HG03060 (cell line): ENCODE results near the gene IGSF9B.

Experiments used
- ATAC-seq: cut with Tn5 transposase; IDR thresholded peaks from one replicate; pipeline ENCODE4 v1.9.1; 2021; ENCODE audit warnings: low read depth, moderate number of reproducible peaks; ENCODE audit not compliant: unreplicated experiment

Gene IGSF9B

DNA sequence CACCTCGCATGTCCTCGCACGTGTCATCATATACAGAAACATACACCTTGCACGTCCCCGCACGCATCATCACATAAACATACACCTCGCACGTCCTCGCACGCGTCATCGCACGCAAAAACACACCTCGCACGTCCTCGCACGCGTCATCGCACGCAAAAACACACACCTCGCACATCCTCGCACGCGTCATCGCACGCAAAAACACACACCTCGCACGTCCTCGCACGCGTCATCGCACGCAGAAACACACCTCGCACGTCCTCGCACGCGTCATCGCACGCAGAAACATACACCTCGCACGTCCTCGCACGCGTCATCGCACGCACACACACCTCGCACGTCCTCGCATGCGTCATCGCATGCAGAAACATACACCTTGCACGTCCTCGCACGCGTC is 16.7 kb downstream of the IGSF9B start:
- no peak for ATAC-seq

DNA sequence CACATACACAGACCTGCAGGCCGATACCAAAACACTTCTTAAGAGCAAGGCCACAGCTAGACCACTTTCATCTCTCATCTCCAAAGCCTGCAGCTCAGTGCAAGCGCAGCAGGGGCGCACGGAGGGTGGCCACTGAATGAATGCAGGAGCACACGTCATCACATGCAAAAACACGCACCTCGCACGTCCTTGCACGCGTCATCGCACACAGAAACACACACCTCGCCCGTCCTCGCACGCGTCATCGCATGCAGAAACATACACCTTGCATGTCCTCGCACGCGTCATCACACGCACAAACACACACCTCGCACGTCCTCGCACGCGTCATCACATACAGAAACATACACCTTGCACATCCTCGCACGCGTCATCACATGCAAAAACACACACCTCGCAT is 17.2 kb downstream of the IGSF9B start:
- no peak for ATAC-seq

DNA sequence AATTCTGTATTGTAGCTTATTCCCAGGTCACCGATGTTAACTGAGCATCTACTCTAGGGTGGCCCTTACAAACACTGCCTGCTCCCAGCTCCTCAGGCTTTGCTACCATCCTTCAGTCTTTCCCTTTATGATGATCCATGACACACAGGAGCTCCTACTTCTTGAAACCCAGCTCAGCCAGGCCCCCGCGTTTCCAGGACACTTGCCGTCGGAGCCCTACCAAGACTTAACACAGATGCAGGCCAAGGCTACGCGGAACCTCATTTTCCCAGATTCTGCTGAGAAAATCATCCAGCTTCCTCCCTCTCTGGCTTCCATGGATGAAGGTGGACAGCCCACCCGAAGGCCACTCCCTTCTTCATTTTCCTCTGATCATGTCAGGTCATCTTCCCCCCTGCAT is 18.6 kb downstream of the IGSF9B start:
- no peak for ATAC-seq

DNA sequence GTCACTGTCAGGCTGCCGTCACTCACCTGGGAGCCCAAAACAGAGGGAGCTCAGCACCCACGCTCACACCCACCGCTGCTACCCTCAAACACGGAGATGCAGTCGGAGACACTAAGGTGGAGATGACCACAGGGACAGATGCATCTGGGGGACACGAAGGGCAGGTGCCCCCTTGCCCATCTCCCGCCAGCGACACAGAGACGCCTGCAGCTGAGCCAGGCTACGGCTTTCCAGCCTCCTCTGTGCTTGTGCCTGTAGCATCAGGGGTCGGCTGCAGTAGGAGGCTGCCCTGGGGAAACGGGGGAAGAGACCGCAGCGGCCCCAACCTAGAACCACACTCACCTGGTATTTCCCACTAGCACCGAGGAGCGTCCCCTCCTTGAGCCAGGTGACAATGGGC is 19.3 kb downstream of the IGSF9B start:
- ATAC-seq: no peak

DNA sequence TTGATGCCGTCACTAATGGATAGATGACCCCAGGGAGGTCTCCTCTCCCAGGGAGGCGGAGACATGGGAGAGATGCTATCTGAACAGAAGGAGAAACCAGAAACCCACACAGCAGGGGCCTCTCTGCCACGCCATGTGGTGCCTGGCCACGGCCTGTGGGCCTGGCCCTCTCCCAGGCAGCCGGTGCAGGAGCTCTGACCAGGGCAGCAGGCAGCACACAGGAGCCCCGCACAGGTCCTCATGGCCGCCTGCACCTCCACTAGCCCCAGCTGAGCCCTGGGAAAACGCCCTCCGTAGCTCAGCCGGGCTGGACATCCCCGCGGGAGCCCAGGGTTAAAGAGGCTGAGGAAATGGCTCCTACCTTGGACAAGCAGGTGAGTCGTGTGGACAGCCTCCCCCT is 19.8 kb downstream of the IGSF9B start:
- ATAC-seq: no peak

DNA sequence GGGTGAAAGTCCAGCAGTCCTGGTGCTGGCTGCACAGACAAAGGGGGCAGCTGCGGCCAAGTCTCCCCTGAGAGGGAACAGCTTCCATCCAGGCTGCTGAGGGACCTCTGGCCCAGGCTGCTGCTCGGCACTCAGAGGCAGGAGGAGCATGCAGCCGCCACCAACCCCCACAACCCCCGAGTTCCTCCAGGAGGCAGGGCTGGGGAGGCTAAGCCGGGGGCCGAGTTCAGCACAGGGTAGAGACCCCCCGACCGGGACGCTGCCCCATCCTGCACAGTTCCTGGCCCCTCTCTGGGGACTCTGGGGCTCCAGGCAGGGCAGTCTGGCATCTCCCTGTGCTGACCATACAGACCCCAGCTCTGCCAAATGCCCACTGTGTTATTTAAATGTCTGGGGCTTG is 20.2 kb downstream of the IGSF9B start:
- ATAC-seq: no peak

DNA sequence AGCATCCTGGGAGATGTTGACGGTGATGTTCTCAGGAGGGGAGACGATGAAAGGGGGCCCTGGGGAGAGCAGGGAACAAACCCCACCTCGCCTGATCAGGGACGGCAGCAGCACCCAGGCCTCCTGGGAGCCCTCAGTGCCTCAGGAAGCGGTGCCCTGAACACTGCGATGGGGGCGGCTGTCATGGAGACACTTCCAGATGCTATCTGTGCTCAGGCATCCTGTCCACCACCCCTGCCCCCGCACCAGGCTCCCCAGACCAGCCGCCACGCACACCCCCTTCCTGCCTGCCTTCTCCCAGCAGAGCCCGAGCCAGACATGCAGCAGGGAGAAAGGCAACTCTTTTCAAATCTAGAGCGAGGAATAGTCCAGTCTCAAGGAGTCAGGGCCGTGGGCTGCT is 20.6 kb downstream of the IGSF9B start:
- no peak for ATAC-seq

DNA sequence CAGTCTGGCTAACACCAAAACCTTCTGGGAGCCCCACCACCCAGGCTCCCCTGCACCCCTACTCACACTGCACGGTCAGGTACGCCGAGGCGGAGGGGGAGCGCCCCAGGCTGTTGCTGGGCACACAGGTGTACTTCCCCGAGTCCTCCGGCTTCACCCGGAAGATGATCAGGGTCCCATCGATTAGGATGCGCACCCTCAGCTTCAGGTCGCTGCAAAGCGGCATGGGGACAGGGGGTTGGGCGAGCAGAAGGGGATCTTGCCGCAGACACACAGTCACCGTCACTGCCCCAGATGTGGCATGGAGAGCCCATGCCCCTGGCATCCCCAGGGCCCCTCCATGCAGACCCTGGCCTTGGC is 21.2 kb downstream of the IGSF9B start:
- ATAC-seq: no peak

DNA sequence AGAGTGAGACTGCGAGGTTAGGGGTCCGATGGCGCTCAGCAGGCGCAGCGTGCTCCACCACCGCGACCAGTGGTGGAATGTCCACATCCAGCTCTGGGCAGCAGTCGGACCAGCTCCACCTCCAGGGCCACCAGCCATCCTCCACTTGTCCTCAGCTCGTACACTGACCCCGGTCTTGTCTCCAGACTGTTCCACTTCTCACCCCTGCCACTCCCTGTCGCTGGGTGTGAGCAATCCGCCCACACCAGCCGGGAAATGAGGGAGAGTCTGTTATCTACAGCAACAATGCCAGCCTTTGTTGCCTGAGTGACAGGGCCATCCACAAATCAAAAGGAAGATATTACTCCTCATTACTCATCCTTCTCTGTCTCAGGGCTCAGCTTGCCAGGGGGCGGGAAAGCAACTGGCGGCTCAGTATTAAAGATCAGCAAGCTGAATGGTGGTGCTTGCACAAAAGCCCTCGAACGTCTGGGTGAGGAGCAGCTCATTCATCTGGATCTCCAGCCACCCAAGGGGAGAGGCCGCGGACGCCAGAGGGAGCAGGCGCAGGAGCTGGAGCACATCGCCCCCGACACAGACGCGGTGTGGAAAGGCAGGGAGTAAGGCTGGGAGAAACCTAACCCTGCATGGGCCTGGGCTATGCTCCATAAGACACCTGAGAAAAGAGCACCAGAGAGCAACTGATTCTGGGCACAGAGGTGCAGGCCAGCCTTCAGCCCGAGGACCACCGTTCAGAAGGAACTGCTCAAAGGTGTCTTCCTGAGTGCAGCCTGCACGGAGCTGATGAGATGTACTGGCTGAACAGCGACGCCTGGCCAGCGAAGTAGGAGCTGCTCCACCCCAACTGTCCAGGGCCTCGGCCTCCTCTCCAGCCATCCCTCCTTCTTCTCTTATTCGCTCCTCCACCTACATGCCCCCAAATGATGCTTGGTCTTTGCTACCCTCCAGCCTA is 21.9 kb downstream of the IGSF9B start:
- no peak for ATAC-seq

DNA sequence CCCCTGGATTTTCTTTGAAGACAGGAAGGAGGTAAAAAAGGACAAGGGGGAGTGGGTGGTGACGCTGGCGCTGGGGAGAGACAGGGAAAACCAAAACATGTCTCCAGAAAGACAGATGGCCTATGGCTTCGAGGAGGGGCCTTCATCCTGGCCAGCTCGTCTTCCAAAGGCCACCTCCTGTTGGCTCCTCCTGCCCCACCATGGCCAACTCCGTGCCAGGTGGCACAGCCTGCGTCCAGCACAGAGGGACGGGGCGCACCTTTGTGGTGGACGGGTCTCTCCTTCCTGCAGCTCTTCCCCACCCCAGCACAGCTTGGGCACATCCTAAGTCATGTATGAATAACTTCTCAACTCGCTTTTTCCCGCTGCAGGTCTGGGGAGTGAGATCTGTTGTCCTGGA is 22.7 kb downstream of the IGSF9B start:
- no peak for ATAC-seq

DNA sequence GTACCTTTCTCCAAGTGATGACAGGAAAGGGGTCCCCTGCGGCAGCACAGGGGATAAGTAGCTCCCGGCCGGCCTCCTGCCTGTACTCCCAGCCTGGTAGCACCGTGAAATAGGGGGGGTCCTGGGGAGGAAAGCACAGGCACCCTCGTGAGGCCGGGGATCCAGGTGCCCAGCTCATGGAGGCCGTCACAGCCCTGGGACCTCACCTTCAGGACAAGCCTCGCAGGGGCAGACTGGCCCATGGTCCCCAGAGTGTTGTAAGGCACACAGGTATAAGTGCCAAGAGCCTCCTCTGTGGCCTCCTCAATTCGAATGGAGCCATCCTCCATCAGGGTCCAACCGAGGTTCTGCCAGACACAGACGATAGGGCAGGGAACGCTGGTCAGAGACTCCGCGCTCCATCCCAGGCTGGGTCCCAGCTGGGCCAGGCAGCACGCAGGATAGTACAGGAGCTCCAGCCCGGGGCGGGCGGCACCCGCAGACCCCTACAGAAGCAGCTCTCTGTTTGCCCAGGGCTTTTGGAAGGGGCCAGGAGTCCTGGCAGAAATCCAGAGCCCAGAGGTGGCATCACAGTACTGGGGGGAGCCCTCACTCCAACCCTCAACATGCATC is 25.2 kb downstream of the IGSF9B start:
- ATAC-seq: no peak

DNA sequence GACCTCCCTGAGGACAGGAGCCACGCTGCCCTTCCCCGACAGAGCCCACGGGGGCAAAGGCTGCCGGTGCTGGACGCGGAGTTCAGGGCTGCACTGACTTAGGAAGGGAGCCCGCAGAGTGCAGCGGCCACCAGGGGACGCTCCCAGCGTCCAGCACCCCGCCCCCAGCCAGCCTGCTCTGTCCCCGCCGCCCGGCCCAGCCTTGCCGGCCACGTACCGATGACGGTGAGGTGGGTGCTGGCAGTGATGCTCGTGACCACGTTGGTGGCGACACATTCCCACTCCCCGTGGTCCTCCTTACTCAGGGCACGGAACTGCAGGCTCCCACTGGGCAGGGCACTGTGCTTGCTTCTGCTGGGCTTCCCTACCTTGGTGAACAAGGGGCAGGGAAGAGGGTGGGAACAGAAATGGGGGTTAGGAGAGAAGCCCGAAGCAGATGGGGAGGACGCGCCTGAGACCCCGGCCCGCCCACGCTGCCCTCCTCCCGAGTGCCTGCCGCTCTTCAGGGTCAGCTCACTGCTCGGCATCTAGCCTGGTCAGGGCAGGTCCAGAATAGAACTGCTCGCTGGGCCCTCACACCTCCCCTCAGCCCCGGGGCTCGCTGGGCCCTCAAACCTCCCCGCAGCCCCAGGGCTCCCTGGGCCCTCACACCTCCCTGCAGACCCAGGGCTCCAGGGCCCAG is 25.9 kb downstream of the IGSF9B start:
- no peak for ATAC-seq

DNA sequence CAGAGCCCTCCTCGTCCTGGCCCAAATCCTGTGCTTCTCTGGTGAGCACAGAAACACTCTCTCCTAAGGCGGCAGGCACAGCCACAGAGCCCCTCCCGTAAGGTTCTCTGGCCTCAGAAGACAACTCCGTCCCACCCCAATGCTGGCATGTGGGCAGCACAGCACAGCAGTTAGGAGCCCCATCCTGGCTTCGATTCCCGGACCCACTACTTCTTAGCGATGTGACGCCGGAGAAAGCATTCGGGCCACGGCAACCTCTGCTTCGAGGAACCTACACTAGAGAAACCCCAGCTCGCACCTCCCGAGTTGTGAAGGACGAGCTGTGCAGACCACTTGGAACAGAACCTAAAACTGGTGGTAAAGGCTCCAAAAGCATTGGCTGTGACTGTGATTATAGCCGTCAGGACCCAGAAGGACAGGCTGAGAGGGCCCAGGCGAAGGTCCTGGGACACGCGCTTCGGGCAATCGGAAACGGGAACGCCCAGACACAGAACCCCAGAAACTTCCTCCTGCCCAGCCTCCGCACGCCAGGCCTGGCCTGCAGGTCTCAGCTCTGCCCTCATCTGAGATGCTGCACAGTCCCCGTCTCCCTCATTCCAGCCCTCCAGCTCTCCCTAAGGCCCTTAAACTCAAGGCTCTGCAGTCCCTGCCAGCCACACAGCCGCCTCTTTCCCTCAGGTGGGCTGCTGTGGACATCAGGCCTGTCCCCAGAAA is 26.6 kb downstream of the IGSF9B start:
- no peak for ATAC-seq

DNA sequence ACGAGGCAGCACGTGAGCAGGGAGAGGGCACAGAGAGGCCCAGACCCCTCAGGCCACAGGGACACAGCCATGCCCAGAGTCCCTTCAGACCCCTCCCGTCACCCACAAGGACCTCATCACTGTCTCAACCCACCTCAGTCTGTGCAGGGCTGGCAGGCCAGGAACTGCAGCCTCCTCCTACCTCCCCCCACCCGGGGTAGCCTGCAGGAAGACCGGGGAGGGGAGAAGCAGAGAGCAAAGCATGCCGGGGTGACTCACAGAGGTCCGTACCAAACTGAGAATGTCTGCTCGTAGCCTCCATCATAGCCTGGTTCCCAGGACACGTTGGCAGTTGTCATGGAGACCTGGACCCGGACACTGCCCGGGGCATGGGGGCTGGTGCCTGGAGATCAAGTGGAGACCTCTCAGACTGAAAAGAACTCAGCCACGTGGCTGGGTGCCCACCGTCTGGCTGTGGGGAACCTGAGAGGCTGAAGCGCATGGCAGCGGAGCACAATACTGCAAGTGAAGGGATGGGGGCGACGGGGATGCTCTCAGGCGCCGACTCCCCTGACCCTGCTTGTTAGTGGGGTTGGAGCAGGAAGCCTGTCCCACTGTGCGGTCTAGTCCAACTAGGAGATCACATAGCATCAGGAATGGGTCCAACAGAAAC is 27.2 kb downstream of the IGSF9B start:
- no peak for ATAC-seq

DNA sequence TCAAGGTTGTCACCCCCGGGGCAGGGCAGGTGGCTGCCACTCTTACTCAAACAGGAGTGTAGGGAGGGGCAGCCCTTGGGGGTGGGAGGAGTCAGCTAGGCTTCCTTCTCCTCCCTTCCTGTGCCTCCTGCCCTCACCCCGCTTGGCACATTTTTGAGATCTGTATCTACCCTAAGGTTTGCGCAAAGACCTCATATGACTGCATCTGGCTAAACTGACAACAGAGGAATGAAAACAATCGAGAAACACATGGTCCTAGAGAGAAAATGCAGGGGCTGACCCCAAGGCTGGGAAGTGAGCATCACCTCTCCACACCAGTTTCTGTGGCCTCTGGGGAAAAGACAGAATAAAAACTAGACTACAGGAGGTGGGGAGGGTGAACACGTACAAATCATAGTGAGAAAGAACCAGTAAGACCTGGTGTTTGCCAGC is 28.1 kb downstream of the IGSF9B start:
- ATAC-seq: no peak

DNA sequence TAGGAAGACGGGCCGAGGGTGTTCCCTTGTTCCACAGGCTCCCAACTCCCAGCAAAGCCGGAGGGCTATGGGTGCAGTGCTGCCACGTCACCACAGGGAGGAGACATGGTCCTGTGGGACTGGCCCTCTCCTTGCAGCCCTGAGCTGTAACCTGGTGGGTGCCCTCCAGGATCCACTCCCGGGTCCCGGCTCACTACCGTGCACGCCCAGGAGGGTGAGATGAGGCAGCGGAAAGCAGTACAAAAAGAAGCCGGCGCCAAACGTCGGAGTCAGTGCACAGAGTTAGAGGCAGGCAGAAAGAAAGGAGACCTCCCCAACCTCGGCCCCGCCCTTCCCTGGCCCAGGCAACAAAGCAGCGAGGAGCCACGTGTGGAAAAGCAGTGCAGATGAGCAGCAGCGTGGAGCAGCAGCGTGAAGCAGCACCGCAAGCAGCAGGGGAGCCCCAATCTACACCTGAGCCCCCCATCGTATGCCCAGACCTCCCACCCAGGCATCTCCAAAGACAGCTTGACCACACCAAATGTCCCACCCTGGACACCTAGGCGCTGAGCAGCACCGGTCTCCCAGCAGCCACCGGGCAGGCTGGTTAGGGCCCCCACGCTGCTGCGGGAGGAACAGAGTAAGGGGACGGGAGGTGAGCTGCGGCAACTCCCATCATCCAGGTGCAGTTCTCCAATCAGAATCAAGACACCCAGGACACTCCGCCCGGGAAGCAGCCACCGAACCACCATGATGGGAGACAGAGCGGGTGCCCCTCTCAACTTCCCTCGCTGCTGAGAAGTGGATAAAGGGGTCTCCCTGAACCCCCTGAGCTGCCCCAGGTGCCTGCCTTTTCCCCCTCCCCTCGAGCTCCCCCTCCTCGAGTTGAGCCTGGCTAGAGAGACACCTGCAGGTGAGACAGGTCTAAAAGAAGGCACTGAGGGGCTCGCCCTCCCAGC is 28.8 kb downstream of the IGSF9B start:
- peak; percentile 79 for ATAC-seq

DNA sequence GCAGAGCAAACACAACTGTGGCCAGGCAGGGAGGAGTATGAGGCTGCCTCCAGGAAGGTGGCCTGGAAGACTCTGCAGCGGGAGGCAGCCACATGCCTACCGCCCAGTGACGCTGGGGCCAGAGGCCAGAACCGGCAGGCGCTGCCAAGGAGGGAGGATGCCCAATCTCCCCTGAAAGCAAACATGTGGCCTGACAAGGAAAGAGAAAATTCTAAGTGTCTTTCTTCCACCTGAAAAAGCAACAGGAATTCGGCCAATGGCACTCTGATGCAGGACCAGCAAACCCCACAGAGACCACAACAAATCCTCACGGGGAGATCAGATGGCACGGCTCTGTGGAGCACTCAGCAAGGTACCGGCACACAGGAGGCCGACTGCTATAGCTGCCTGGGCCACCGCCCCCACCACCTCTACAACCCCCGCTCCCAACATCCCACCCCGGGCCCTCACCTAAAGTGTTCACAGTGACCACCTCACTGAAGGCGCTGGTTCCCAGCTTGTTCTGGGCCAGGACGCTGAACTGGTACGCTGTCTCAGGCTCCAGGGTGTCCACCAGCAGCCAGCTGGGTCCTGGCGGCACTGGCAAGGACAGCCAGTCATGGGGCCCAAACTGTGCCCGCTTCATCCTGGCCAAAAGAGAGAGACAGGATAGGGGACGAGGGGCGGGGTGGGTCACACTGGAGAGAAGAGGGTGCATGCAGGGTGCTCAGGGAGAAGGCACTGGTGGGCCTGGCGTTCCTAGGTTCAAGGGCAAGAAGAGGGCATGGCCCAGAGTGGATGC is 30.1 kb downstream of the IGSF9B start:
- ATAC-seq: no peak

DNA sequence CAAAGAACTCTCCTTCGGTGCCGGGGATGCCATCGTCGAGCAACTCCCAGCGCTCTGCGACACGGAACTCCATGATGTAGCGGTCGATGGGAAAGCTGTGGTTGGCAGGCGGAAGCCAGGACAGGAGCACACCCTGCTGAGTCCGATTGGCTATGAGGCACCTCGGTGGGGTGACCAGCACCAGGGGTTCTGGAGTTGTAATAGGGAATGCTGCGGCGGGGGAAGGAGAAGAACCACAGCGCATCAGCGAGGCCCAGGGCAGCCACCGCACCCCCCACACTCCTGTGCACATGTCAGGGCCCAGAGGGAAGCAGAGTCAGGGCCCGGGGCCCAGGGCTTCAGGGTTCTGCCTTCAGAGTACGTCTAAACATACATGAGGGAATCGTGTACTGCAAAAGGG is 31.0 kb downstream of the IGSF9B start:
- no peak for ATAC-seq

DNA sequence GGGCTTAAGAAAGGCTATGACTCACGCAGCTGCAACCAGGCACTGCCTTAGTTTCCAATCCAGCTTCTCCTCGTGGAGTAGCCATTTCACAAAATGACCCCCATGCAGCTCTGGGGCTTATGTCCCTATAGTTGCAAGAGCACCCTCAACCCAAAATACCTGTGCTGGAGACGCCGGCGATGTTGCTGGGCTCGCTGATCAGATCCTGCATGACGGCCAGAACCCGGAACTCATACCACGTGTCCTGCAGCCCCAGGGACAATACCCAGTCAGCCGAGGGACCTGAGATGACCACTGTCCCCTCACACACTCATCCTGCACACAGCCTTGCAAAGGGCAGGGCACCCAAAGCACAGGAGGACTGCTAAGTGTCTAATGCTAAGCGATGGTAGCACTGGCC is 32.1 kb downstream of the IGSF9B start:
- ATAC-seq: no peak
